K562 (cell line): Measurements from ENCODE around the gene ELOVL1. TPM values are rescaled to one million over a fixed set of nuclear protein-coding genes. Genes with fewer than 3 reads are reported as not detected.

Experiments
- BACH1 ChIP-seq: fragments of 200-800 bp; sonication (Bioruptor generic); IDR thresholded peaks from 2 replicates; pipeline ENCODE4 v1.6.1; 2016; ENCODE audit warnings: missing genetic modification characterization, missing compliant biosample characterization
- CC2D1A ChIP-seq: fragments of 450-650 bp; IDR thresholded peaks from 2 replicates; pipeline ENCODE4 v1.6.1; 2017; ENCODE audit warnings: mild to moderate bottlenecking
- CEBPB ChIP-seq: fragments of 450-650 bp; IDR thresholded peaks from 2 replicates; pipeline ENCODE4 v1.6.1; 2016; ENCODE audit warnings: missing genetic modification characterization, missing compliant biosample characterization
- CREB1 ChIP-seq, 2 experiments: sonication (generic) in 1 of 2; formaldehyde crosslinking in 1 of 2; IDR thresholded peaks; 2 replicates each; pipeline versions ENCODE4 v1.6.1 to v1.8.0; 2012 to 2022; ENCODE audit warnings: inconsistent platforms in 1 of 2, mild to moderate bottlenecking in 1 of 2, missing genetic modification reagents in 1 of 2, moderate library complexity in 1 of 2
- CREBBP ChIP-seq: IDR thresholded peaks from one replicate; pipeline ENCODE4 v1.6.1; 2012; ENCODE audit warnings: low read depth, mild to moderate bottlenecking, control low read depth, inconsistent platforms, low read length
- DIDO1 ChIP-seq: fragments of 450-650 bp; IDR thresholded peaks from 2 replicates; pipeline ENCODE4 v1.6.1; 2016; ENCODE audit warnings: low read depth, missing biosample characterization, missing genetic modification characterization
- EWSR1 ChIP-seq: fragments of 450-650 bp; IDR thresholded peaks from 2 replicates; pipeline ENCODE4 v1.6.1; 2018; ENCODE audit warnings: borderline replicate concordance, mild to moderate bottlenecking, low read depth, moderate library complexity; ENCODE audit not compliant: partially characterized antibody
- HNRNPH1 ChIP-seq: fragments of 200-400 bp; formaldehyde crosslinking; optimal IDR thresholded peaks from 2 replicates; pipeline ENCODE3; 2017; ENCODE audit warnings: low read depth, mild to moderate bottlenecking, low read length, moderate library complexity
- MAFF ChIP-seq: IDR thresholded peaks from 2 replicates; pipeline ENCODE4 v1.6.1; 2012; ENCODE audit warnings: low read length, improper control_type of control experiment
- MTA3 ChIP-seq: fragments of 450-650 bp; formaldehyde crosslinking; IDR thresholded peaks from 2 replicates; pipeline ENCODE4 v1.6.1; 2017; ENCODE audit warnings: mild to moderate bottlenecking, borderline replicate concordance
- NFE2L1 ChIP-seq: fragments of 450-650 bp; IDR thresholded peaks from 2 replicates; pipeline ENCODE4 v1.6.1; 2016; ENCODE audit warnings: missing genetic modification characterization, low read depth, mild to moderate bottlenecking, missing compliant biosample characterization, moderate library complexity, borderline replicate concordance
- NRF1 ChIP-seq, 2 experiments: fragments of 450-650 bp; IDR thresholded peaks in 1 of 2; conservative IDR thresholded peaks in 1 of 2; 2 replicates each; pipeline ENCODE4 v1.6.1; 2014; ENCODE audit warnings: mild to moderate bottlenecking in 2 of 2
- PPARD ChIP-seq: fragments of 250-450 bp; sonication (Bioruptor Pico); IDR thresholded peaks from 2 replicates; pipeline ENCODE4 v1.8.0; 2022; ENCODE audit warnings: inconsistent platforms, mild to moderate bottlenecking, moderate library complexity
- SNIP1 ChIP-seq: fragments of 450-650 bp; IDR thresholded peaks from 2 replicates; pipeline ENCODE4 v1.7.1; 2017; ENCODE audit warnings: low read depth, mild to moderate bottlenecking
- STAT5A ChIP-seq: IDR thresholded peaks from 2 replicates; pipeline ENCODE4 v1.6.1; 2012; ENCODE audit warnings: low read length, inconsistent platforms, borderline replicate concordance
- ZKSCAN8 ChIP-seq: fragments of 200-800 bp; sonication (Bioruptor generic); IDR thresholded peaks from 2 replicates; pipeline ENCODE4 v1.6.1; 2016; ENCODE audit warnings: missing genetic modification characterization, missing compliant biosample characterization
- ZNF24 ChIP-seq: fragments of 450-650 bp; IDR thresholded peaks from 2 replicates; pipeline ENCODE4 v1.6.1; 2016
- ZNF551 ChIP-seq: fragments of 250-450 bp; sonication (Bioruptor Pico); IDR thresholded peaks from 2 replicates; pipeline ENCODE4 v1.5.0; 2021; ENCODE audit warnings: mild to moderate bottlenecking, moderate library complexity
- polyA plus RNA-seq, 8 experiments: library from polyadenylated mRNA; depleted of rRNA in 4 of 8; stranded (reverse) in 5 of 8; unstranded in 3 of 8; fragments of >200 nt; fragmentation: Nextera tagmentation in 2 of 8; fragmentation: Illumina TruSeq in 1 of 8; extraction: Ambion mirVana in 2 of 8; extraction: Trizol in 1 of 8; gene quantifications; 2 replicates each; pipeline versions ENCODE4 v1.2.1 to v1.2.3, GENCODE V29; 2011 to 2014; ENCODE audit warnings: inconsistent platforms in 1 of 8, missing spikeins in 1 of 8
- total RNA-seq, 7 experiments: library from RNA; depleted of rRNA in 6 of 7; stranded (reverse); fragments of >200 nt in 6 of 7; fragmentation: Illumina TruSeq in 2 of 7; extraction: Trizol in 2 of 7; gene quantifications; 2 replicates each; pipeline versions ENCODE4 v1.2.1 to v1.2.3, GENCODE V29; 2011 to 2021; ENCODE audit warnings: low replicate concordance in 1 of 7
- TF ChIP-seq, protein P1 (sequence below): sonication (generic); formaldehyde crosslinking; IDR thresholded peaks from 2 replicates; pipeline ENCODE4 v1.8.1; 2023; ENCODE audit warnings: mild to moderate bottlenecking, missing genetic modification reagents, moderate library complexity
- TF ChIP-seq, protein P2 (sequence below): IDR thresholded peaks from 3 replicates; pipeline ENCODE4 v1.6.1; 2011; ENCODE audit warnings: borderline replicate concordance, mild to moderate bottlenecking; ENCODE audit not compliant: insufficient read length, insufficient read depth
- TF ChIP-seq, protein P3 (sequence below): sonication (generic); formaldehyde crosslinking; IDR thresholded peaks from 2 replicates; pipeline ENCODE4 v1.4.0; 2020; ENCODE audit warnings: mild to moderate bottlenecking, missing genetic modification reagents
- TF ChIP-seq, protein P4 (sequence below): IDR thresholded peaks from 2 replicates; pipeline ENCODE4 v1.6.1; 2014; ENCODE audit warnings: antibody characterized with exemption

ELOVL1 gene
- total and polyA plus RNA-seq, 9 of the 15 experiments (the other 6 are each of a cell fraction or from before 2014, with no cell fraction given), result 51.0 to 157 (median 70.3) TPM

DNA sequence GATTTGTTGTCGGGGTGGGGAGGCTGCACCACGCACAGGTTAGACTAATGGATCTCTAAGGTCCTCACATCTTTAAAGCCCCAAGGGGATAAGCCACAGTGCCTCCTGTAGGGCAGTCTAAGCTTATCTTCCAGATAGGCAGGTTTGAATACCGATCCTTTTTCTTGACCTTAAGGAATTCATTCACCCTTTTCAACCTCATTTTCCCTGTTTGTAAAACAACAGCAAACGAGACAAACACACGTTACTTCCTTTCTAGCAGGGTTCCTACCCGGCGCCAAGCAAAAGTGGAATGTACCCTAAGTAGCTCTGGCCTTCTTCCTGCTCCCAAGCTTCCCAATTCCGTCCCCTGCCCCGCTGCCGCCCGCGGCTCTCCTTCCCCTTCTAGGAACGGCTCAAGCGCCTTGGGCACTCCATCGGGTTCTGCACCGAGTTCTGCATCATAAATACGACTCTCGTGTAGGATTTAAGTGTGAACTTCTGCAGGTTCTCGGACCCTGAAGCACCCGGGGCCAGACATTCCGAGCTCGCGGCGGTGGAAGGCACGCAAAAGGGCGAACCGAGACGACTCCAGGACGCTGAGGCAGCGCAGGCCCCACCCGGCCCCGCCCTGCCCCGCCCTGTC is 9.6 kb downstream of the ELOVL1 start (continued):
- TF ChIP-seq, protein P1, sequence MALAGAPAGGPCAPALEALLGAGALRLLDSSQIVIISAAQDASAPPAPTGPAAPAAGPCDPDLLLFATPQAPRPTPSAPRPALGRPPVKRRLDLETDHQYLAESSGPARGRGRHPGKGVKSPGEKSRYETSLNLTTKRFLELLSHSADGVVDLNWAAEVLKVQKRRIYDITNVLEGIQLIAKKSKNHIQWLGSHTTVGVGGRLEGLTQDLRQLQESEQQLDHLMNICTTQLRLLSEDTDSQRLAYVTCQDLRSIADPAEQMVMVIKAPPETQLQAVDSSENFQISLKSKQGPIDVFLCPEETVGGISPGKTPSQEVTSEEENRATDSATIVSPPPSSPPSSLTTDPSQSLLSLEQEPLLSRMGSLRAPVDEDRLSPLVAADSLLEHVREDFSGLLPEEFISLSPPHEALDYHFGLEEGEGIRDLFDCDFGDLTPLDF (CRISPR knock-in tag), result peak; percentile 70; the same call in 1 of the 2 replicates
- no peak for TF ChIP-seq NFE2L1 (tag)
- 0 out of 2 replicates have a peak, but pooled peaks have one; percentile 11 for TF ChIP-seq ZNF24
- peak; percentile 70 to 73; a peak in 3 of 4 replicates for TF ChIP-seq NRF1 (conservative IDR thresholded peaks at IDR 0.05 in 1 of 2, IDR thresholded peaks at IDR 0.05 in 1 of 2)
- TF ChIP-seq STAT5A, result no peak
- TF ChIP-seq, protein P2, sequence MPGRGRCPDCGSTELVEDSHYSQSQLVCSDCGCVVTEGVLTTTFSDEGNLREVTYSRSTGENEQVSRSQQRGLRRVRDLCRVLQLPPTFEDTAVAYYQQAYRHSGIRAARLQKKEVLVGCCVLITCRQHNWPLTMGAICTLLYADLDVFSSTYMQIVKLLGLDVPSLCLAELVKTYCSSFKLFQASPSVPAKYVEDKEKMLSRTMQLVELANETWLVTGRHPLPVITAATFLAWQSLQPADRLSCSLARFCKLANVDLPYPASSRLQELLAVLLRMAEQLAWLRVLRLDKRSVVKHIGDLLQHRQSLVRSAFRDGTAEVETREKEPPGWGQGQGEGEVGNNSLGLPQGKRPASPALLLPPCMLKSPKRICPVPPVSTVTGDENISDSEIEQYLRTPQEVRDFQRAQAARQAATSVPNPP, result no peak
- no peak for TF ChIP-seq CC2D1A
- no peak for TF ChIP-seq ZKSCAN8 (CRISPR knock-in tag)
- TF ChIP-seq BACH1 (tag), result no peak
- TF ChIP-seq SNIP1, result no peak
- TF ChIP-seq PPARD (CRISPR knock-in tag), result no peak
- TF ChIP-seq MAFF, result no peak
- TF ChIP-seq, protein P3, sequence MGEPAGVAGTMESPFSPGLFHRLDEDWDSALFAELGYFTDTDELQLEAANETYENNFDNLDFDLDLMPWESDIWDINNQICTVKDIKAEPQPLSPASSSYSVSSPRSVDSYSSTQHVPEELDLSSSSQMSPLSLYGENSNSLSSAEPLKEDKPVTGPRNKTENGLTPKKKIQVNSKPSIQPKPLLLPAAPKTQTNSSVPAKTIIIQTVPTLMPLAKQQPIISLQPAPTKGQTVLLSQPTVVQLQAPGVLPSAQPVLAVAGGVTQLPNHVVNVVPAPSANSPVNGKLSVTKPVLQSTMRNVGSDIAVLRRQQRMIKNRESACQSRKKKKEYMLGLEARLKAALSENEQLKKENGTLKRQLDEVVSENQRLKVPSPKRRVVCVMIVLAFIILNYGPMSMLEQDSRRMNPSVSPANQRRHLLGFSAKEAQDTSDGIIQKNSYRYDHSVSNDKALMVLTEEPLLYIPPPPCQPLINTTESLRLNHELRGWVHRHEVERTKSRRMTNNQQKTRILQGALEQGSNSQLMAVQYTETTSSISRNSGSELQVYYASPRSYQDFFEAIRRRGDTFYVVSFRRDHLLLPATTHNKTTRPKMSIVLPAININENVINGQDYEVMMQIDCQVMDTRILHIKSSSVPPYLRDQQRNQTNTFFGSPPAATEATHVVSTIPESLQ (CRISPR knock-in tag), result peak; percentile 79
- TF ChIP-seq, protein P4, sequence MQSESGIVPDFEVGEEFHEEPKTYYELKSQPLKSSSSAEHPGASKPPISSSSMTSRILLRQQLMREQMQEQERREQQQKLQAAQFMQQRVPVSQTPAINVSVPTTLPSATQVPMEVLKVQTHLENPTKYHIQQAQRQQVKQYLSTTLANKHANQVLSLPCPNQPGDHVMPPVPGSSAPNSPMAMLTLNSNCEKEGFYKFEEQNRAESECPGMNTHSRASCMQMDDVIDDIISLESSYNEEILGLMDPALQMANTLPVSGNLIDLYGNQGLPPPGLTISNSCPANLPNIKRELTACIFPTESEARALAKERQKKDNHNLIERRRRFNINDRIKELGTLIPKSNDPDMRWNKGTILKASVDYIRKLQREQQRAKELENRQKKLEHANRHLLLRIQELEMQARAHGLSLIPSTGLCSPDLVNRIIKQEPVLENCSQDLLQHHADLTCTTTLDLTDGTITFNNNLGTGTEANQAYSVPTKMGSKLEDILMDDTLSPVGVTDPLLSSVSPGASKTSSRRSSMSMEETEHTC, result no peak
- no peak for TF ChIP-seq CREBBP
- no peak for TF ChIP-seq MTA3
- no peak for TF ChIP-seq DIDO1
- TF ChIP-seq CREB1 (IDR thresholded peaks at IDR 0.05), result no peak
- TF ChIP-seq CREB1 (CRISPR knock-in tag; IDR thresholded peaks at IDR 0.05), result no peak
- no peak for TF ChIP-seq CEBPB (tag)
- TF ChIP-seq ZNF551 (CRISPR knock-in tag), result no peak
- TF ChIP-seq HNRNPH1, result no peak
- TF ChIP-seq EWSR1, result no peak
